A673 (cell line): ENCODE data around the gene RORC. TPM values are rescaled to one million over a fixed set of nuclear protein-coding genes. Genes with fewer than 3 reads are reported as not detected.

ENCODE experiments used
- BruUV-seq: library from RNA; stranded (reverse); fragments of 400-500 nt; replicated peaks from 2 replicates; lab custom pipeline; 2021; lab: Mats Ljungman, UMichigan
- CTCF ChIA-PET: fragments of 300-600 bp; sonication (Branson Sonifier 250); formaldehyde crosslinking; loops from one replicate; lab custom pipeline; 2022; ENCODE audit warnings: antibody characterized with exemption; lab: Charles Lee
- POLR2A ChIA-PET: fragments of 300-600 bp; sonication (Branson Sonifier 250); formaldehyde crosslinking; loops from one replicate; lab custom pipeline; 2022; ENCODE audit warnings: antibody characterized with exemption; ENCODE audit not compliant: low non-redundant PET; lab: Charles Lee
- DNase-seq: peaks from one replicate; pipeline ENCODE4 v3.0.0-alpha.2; 2015; ENCODE audit warnings: low spot score
- H3K27ac ChIP-seq: fragments of 200-600 bp; sonication (generic); 2 replicates; pipeline ENCODE4 v1.5.1; 2016; ENCODE audit warnings: mixed run types, low read depth, mild to moderate bottlenecking, mixed read lengths, antibody characterized with exemption, low read length; ENCODE audit not compliant: poor library complexity, severe bottlenecking
- H3K27me3 ChIP-seq: fragments of 200-600 bp; sonication (generic); replicated peaks from 2 replicates; pipeline ENCODE4 v1.6.1; 2017; ENCODE audit warnings: mixed run types, low read depth, mild to moderate bottlenecking, mixed read lengths, antibody characterized with exemption, low read length; ENCODE audit not compliant: insufficient read depth, poor library complexity
- H3K36me3 ChIP-seq: fragments of 200-600 bp; sonication (generic); 2 replicates; pipeline ENCODE4 v1.6.1; 2016; ENCODE audit warnings: mixed run types, mild to moderate bottlenecking, mixed read lengths, antibody characterized with exemption, low read length; ENCODE audit not compliant: insufficient read depth, poor library complexity, severe bottlenecking
- H3K4me1 ChIP-seq: fragments of 200-600 bp; sonication (generic); 2 replicates; pipeline ENCODE4 v1.6.1; 2017; ENCODE audit warnings: mixed run types, mild to moderate bottlenecking, mixed read lengths, antibody characterized with exemption, low read length; ENCODE audit not compliant: insufficient read depth, poor library complexity, severe bottlenecking
- H3K4me3 ChIP-seq: fragments of 200-600 bp; sonication (generic); 2 replicates; pipeline ENCODE4 v1.5.1; 2016; ENCODE audit warnings: low read depth, mixed run types, mild to moderate bottlenecking, mixed read lengths, low read length; ENCODE audit not compliant: poor library complexity, severe bottlenecking
- H3K9me3 ChIP-seq: fragments of 200-600 bp; sonication (generic); 2 replicates; pipeline ENCODE4 v1.6.1; 2016; ENCODE audit warnings: mixed run types, low read depth, mild to moderate bottlenecking, mixed read lengths, antibody characterized with exemption, low read length; ENCODE audit not compliant: poor library complexity, severe bottlenecking
- CTCF ChIP-seq: fragments of 300-800, 200-600 bp; sonication (generic); conservative IDR thresholded peaks from 2 replicates; pipeline ENCODE4 v1.5.1; 2017; ENCODE audit warnings: low read depth, mild to moderate bottlenecking, antibody characterized with exemption, low read length, moderate library complexity, mixed read lengths
- EZH2 ChIP-seq: fragments of 200-600 bp; sonication (generic); IDR thresholded peaks from 2 replicates; pipeline ENCODE4 v1.6.1; 2017; ENCODE audit warnings: borderline replicate concordance, low read depth, mild to moderate bottlenecking, mixed read lengths, antibody characterized with exemption, low read length; ENCODE audit not compliant: poor library complexity, severe bottlenecking
- intact Hi-C: fragments of 100-400 bp; cut with micrococcal nuclease; formaldehyde crosslinking; loops from one replicate; pipeline ENCODE4 v1.10.0; 2022; ENCODE audit not compliant: unreplicated experiment
- total RNA-seq: library from RNA; stranded (reverse); gene quantifications from 2 replicates; pipeline ENCODE4 v1.2.3, GENCODE V29; 2021

RORC gene
- total RNA-seq, 1 experiment from 2014 or later = not detected

DNA sequence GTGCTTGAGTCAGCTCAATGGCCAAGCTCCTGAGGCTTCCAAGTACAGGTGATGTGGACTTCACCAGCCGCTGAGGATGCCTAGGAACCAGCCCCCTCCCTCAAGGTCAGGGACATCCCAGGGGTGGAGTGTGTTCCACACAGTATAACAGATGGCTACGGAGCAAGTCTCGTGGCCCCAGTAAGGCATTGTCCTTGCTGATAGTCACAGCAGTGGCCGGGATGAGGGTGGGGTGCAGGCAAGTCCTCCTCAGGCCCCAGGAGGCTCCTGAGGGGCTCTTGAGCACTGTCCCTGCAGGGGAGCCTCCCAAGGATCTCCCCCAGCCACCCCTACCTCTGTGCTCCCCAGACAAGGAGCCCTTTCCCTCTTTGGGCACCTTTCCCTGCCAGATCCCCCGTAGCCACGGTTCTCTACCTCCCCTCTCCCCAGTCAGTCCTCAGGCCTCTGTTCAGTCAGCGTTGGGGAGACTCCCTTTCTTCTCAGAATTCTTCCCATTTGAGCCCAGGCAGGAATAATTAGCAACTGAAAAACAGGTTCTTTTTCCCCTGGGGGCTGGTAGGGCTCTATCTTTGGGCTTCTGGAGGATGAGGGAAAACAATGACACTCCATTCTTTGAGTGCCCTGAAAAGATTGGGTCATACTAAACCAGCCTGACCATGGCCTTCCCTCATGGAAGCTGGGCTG lies 29.0 kb upstream of the RORC start:
- no peaks in the 10 kb centered on the region for H3K27me3 ChIP-seq
- no peak overlapping the region for H3K4me3 ChIP-seq
- H3K9me3 ChIP-seq = no peaks in the 10 kb centered on the region
- TF ChIP-seq CTCF = no peak
- TF ChIP-seq EZH2 = no peak
- intact Hi-C loops = no loop called here
- ChIA-PET CTCF (no interaction called here), POLR2A (no interaction called here)
- H3K4me1 ChIP-seq = no peaks in the 10 kb centered on the region
- no peak for DNase-seq
- no peak overlapping the region for H3K27ac ChIP-seq
- no peaks in the 10 kb centered on the region for H3K36me3 ChIP-seq
- no TSS peak for BruUV-seq

GRCh38 chr1:151859891-151860293 lies 28.3 kb upstream of the RORC start:
- no peaks in the 10 kb centered on the region for H3K27me3 ChIP-seq
- ChIA-PET CTCF (no interaction called here), POLR2A (no interaction called here)
- TF ChIP-seq EZH2 = no peak
- H3K9me3 ChIP-seq = no peaks in the 10 kb centered on the region
- BruUV-seq = no TSS peak
- H3K4me3 ChIP-seq = no peak overlapping the region
- H3K27ac ChIP-seq = no peak overlapping the region
- no peaks in the 10 kb centered on the region for H3K36me3 ChIP-seq
- no peaks in the 10 kb centered on the region for H3K4me1 ChIP-seq
- DNase-seq = no peak
- intact Hi-C loops = no loop called here

DNA sequence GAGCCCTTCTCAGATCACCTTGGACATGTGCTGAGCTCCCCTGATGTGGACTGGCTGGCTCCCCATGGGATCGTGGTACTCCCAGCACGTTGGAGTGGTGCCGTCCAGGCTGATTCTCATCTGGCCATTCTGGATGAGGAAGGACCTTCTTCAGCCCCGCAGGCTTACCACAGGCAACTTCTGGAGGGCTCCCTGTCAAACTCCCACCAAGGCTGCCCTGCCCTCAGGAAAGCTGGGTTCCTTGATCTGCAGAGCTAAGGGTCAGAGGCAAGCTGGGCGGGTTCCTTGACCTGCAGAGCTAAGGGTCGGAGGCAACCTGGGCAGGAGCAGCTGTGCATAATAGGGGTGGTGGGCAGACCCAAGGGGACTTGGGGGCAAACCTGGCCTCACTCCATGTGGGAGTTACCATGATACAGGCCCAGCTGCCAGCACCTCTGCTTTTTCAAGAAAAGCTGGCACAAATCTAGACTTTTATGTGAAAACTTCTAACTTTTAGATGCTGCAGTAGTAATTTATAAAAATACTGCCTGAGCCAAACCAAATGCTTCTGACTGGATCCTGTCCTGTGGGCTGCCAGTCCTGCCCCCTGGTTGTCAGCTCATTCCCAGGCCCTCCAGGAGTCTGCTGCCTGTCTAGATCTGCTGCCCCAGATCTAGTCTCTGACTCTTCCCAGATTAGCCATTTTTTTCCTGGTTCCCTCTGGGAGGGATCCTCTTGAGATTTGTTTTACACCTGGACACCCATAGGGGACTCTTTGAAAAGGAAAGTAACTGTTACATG lies 27.5 kb upstream of the RORC start:
- H3K36me3 ChIP-seq = no peaks in the 10 kb centered on the region
- TF ChIP-seq CTCF (no peak), EZH2 (no peak)
- ChIA-PET POLR2A (no interaction called here), CTCF (no interaction called here)
- BruUV-seq = no TSS peak
- no peaks in the 10 kb centered on the region for H3K27me3 ChIP-seq
- intact Hi-C loops = no loop called here
- no peaks in the 10 kb centered on the region for H3K4me1 ChIP-seq
- no peaks in the 10 kb centered on the region for H3K9me3 ChIP-seq
- H3K4me3 ChIP-seq = no peak overlapping the region
- no peak for DNase-seq
- H3K27ac ChIP-seq = no peak overlapping the region
